HepG2 (cell line): Measurements from ENCODE around the gene BCL2L11. TPM values are rescaled to one million over a fixed set of nuclear protein-coding genes. Genes with fewer than 3 reads are reported as not detected.

ENCODE experiments used
- DMAP1 ChIP-seq: IDR thresholded peaks from 2 replicates; pipeline ENCODE4 v1.6.1; 2016
- HMG20B ChIP-seq: conservative IDR thresholded peaks from 2 replicates; pipeline ENCODE4 v1.6.1; 2016; ENCODE audit warnings: missing genetic modification reagents, missing compliant biosample characterization
- NFRKB ChIP-seq: fragments of 450-650 bp; IDR thresholded peaks from 2 replicates; pipeline ENCODE4 v1.6.1; 2017
- SMAD1 ChIP-seq: sonication (generic); formaldehyde crosslinking; IDR thresholded peaks from 2 replicates; pipeline ENCODE4 v1.4.0; 2020; ENCODE audit warnings: missing genetic modification reagents, low read depth, mild to moderate bottlenecking, borderline replicate concordance
- SRSF4 ChIP-seq: fragments of 200-400 bp; formaldehyde crosslinking; IDR thresholded peaks from one replicate; pipeline ENCODE4 v1.6.1; 2018; ENCODE audit warnings: mild to moderate bottlenecking, low read depth, low read length, moderate library complexity; ENCODE audit not compliant: poor library complexity, severe bottlenecking
- TFE3 ChIP-seq: IDR thresholded peaks from 2 replicates; pipeline ENCODE4 v1.6.1; 2016
- ZBTB7A ChIP-seq: sonication (generic); formaldehyde crosslinking; IDR thresholded peaks from 2 replicates; pipeline ENCODE4 v1.8.0; 2022; ENCODE audit warnings: mild to moderate bottlenecking, missing genetic modification reagents
- ZC3H4 ChIP-seq: sonication (generic); formaldehyde crosslinking; IDR thresholded peaks from 2 replicates; pipeline ENCODE4 v1.4.0; 2020; ENCODE audit warnings: missing genetic modification reagents, borderline replicate concordance
- ZNF121 ChIP-seq: sonication (generic); formaldehyde crosslinking; IDR thresholded peaks from 2 replicates; pipeline ENCODE4 v1.5.0; 2020; ENCODE audit warnings: mild to moderate bottlenecking, missing genetic modification reagents
- ZNF251 ChIP-seq: sonication (generic); formaldehyde crosslinking; IDR thresholded peaks from 2 replicates; pipeline ENCODE4 v1.9.0; 2021; ENCODE audit warnings: mild to moderate bottlenecking, missing genetic modification reagents
- ZNF33A ChIP-seq: sonication (generic); formaldehyde crosslinking; IDR thresholded peaks from 2 replicates; pipeline ENCODE4 v1.5.1; 2020; ENCODE audit warnings: missing genetic modification reagents, mild to moderate bottlenecking, moderate library complexity, borderline replicate concordance
- ZNF503 ChIP-seq: sonication (generic); formaldehyde crosslinking; IDR thresholded peaks from 2 replicates; pipeline ENCODE4 v1.4.0; 2020; ENCODE audit warnings: missing genetic modification reagents
- ZNF614 ChIP-seq: IDR thresholded peaks from 2 replicates; pipeline ENCODE4 v1.6.1; 2018; ENCODE audit warnings: missing biosample characterization, missing genetic modification reagents, inconsistent platforms, borderline replicate concordance
- ZNF790 ChIP-seq: sonication (generic); formaldehyde crosslinking; IDR thresholded peaks from 2 replicates; pipeline ENCODE4 v1.8.0; 2022; ENCODE audit warnings: missing genetic modification reagents, mild to moderate bottlenecking, borderline replicate concordance
- ZSCAN21 ChIP-seq: sonication (generic); formaldehyde crosslinking; IDR thresholded peaks from 2 replicates; pipeline ENCODE4 v1.8.0; 2022; ENCODE audit warnings: mild to moderate bottlenecking, missing genetic modification reagents, moderate library complexity, borderline replicate concordance
- polyA plus RNA-seq, 8 experiments: library from polyadenylated mRNA; depleted of rRNA in 3 of 8; stranded (reverse) in 7 of 8; unstranded in 1 of 8; fragments of >200 nt; fragmentation: Illumina TruSeq in 4 of 8; extraction: Trizol in 4 of 8; gene quantifications; 2 replicates each; pipeline versions ENCODE4 v1.2.1 to v1.2.3, GENCODE V29; 2011 to 2016; ENCODE audit warnings: low read depth in 4 of 8, missing spikeins in 1 of 8, mixed read lengths in 1 of 8; ENCODE audit not compliant: insufficient read depth in 1 of 8
- total RNA-seq, 5 experiments: library from RNA; depleted of rRNA; stranded (reverse); fragments of >200 nt; fragmentation: Illumina TruSeq; extraction: Trizol; gene quantifications; 2 replicates each; pipeline ENCODE4 v1.2.3, GENCODE V29; 2016; ENCODE audit warnings: low read depth in 1 of 5
- TF ChIP-seq, protein P1 (sequence below): sonication (generic); formaldehyde crosslinking; IDR thresholded peaks from 2 replicates; pipeline ENCODE4 v1.5.0; 2020; ENCODE audit warnings: missing genetic modification reagents, mild to moderate bottlenecking, borderline replicate concordance
- TF ChIP-seq, protein P2 (sequence below): sonication (generic); formaldehyde crosslinking; IDR thresholded peaks from 2 replicates; pipeline ENCODE4 v1.5.0; 2020; ENCODE audit warnings: missing genetic modification reagents
- TF ChIP-seq, protein P3 (sequence below): sonication (generic); formaldehyde crosslinking; IDR thresholded peaks from 2 replicates; pipeline ENCODE4 v1.4.0; 2020; ENCODE audit warnings: missing genetic modification reagents

BCL2L11 gene
- total and polyA plus RNA-seq, 2 of the 13 experiments (the other 11 are each of a cell fraction or from before 2014, with no cell fraction given) = 6.1 to 9.7 TPM

- TF ChIP-seq ZNF790 (CRISPR knock-in tag) (peak; percentile 94), ZNF503 (peak; percentile 85), DMAP1 (peak; percentile 97), SRSF4 (no peak), ZNF251 (CRISPR knock-in tag) (no peak; the same call in 1 of the 2 replicates), ZSCAN21 (CRISPR knock-in tag) (peak; percentile 99), TFE3 (peak; percentile 73; the same call in 1 of the 2 replicates), ZBTB7A (peak; percentile 95), ZNF33A (peak; percentile 86; the same call in 1 of the 2 replicates), ZNF614 (CRISPR knock-in tag) (no peak; the same call in 1 of the 2 replicates), HMG20B (peak; percentile 30; the same call in 1 of the 2 replicates), ZC3H4 (CRISPR knock-in tag) (no peak), SMAD1 (CRISPR knock-in tag) (0 out of 2 replicates have a peak, but pooled peaks have one; percentile 55), ZNF121 (peak; percentile 66; the same call in 1 of the 2 replicates), NFRKB (no peak)
- TF ChIP-seq, protein P1, sequence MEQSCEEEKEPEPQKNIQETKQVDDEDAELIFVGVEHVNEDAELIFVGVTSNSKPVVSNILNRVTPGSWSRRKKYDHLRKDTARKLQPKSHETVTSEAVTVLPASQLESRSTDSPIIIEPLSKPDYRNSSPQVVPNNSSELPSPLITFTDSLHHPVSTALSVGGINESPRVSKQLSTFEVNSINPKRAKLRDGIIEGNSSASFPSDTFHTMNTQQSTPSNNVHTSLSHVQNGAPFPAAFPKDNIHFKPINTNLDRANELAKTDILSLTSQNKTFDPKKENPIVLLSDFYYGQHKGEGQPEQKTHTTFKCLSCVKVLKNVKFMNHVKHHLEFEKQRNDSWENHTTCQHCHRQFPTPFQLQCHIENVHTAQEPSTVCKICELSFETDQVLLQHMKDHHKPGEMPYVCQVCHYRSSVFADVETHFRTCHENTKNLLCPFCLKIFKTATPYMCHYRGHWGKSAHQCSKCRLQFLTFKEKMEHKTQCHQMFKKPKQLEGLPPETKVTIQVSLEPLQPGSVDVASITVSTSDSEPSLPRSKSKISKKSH (CRISPR knock-in tag) = peak; percentile 90; the same call in 1 of the 2 replicates
- TF ChIP-seq, protein P2, sequence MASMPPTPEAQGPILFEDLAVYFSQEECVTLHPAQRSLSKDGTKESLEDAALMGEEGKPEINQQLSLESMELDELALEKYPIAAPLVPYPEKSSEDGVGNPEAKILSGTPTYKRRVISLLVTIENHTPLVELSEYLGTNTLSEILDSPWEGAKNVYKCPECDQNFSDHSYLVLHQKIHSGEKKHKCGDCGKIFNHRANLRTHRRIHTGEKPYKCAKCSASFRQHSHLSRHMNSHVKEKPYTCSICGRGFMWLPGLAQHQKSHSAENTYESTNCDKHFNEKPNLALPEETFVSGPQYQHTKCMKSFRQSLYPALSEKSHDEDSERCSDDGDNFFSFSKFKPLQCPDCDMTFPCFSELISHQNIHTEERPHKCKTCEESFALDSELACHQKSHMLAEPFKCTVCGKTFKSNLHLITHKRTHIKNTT (CRISPR knock-in tag) = no peak
- TF ChIP-seq, protein P3, sequence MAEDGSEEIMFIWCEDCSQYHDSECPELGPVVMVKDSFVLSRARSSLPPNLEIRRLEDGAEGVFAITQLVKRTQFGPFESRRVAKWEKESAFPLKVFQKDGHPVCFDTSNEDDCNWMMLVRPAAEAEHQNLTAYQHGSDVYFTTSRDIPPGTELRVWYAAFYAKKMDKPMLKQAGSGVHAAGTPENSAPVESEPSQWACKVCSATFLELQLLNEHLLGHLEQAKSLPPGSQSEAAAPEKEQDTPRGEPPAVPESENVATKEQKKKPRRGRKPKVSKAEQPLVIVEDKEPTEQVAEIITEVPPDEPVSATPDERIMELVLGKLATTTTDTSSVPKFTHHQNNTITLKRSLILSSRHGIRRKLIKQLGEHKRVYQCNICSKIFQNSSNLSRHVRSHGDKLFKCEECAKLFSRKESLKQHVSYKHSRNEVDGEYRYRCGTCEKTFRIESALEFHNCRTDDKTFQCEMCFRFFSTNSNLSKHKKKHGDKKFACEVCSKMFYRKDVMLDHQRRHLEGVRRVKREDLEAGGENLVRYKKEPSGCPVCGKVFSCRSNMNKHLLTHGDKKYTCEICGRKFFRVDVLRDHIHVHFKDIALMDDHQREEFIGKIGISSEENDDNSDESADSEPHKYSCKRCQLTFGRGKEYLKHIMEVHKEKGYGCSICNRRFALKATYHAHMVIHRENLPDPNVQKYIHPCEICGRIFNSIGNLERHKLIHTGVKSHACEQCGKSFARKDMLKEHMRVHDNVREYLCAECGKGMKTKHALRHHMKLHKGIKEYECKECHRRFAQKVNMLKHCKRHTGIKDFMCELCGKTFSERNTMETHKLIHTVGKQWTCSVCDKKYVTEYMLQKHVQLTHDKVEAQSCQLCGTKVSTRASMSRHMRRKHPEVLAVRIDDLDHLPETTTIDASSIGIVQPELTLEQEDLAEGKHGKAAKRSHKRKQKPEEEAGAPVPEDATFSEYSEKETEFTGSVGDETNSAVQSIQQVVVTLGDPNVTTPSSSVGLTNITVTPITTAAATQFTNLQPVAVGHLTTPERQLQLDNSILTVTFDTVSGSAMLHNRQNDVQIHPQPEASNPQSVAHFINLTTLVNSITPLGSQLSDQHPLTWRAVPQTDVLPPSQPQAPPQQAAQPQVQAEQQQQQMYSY (CRISPR knock-in tag) = no peak; the same call in none of the 2 replicates
Observed at GRCh38 chr2:111120253-111121027, at the start of gene BCL2L11 (continued).
